Neural progenitor cell (in vitro differentiated cells): Measurements from ENCODE around the gene GALR2.

Source experiments
- EZH2 ChIP-seq: fragments of 200-600 bp; sonication (generic); IDR thresholded peaks from 2 replicates; pipeline ENCODE4 v1.6.1; 2017; ENCODE audit warnings: antibody characterized with exemption, mild to moderate bottlenecking, moderate library complexity
- EZH2phosphoT487 ChIP-seq: fragments of 200-600 bp; sonication (generic); IDR thresholded peaks from 2 replicates; pipeline ENCODE4 v1.6.1; 2017; ENCODE audit warnings: antibody characterized with exemption
- TF ChIP-seq, protein P1 (sequence below): fragments of 200-600 bp; sonication (generic); IDR thresholded peaks from 2 replicates; pipeline ENCODE4 v1.5.1; 2017; ENCODE audit warnings: antibody characterized with exemption, mild to moderate bottlenecking

- TF ChIP-seq EZH2phosphoT487 (no peak), EZH2 (no peak)
- TF ChIP-seq, protein P1, sequence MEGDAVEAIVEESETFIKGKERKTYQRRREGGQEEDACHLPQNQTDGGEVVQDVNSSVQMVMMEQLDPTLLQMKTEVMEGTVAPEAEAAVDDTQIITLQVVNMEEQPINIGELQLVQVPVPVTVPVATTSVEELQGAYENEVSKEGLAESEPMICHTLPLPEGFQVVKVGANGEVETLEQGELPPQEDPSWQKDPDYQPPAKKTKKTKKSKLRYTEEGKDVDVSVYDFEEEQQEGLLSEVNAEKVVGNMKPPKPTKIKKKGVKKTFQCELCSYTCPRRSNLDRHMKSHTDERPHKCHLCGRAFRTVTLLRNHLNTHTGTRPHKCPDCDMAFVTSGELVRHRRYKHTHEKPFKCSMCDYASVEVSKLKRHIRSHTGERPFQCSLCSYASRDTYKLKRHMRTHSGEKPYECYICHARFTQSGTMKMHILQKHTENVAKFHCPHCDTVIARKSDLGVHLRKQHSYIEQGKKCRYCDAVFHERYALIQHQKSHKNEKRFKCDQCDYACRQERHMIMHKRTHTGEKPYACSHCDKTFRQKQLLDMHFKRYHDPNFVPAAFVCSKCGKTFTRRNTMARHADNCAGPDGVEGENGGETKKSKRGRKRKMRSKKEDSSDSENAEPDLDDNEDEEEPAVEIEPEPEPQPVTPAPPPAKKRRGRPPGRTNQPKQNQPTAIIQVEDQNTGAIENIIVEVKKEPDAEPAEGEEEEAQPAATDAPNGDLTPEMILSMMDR, result no peak
Observed at GRCh38 chr17:76104140-76104895, 29.7 kb downstream of the GALR2 start.
